GM23338 (cell line): ENCODE results near the gene CA6. TPM values are rescaled to one million over a fixed set of nuclear protein-coding genes. Genes with fewer than 3 reads are reported as not detected.
"Not testable (repeated sequence)": the region's sequence is repeated elsewhere in the genome, so short reads cannot be mapped to it uniquely, and the experiment has no call there.

Experiments
- ATAC-seq: fragments of 200-7000 bp; cut with Tn5 transposase; 3 replicates; pipeline ENCODE4 v1.9.1; 2020
- DNase-seq: peaks from one replicate; pipeline ENCODE4 v3.0.0-alpha.2; 2015; ENCODE audit warnings: low spot score
- H2AFZ ChIP-seq: fragments of 200-600 bp; sonication (generic); 2 replicates; pipeline ENCODE4 v1.8.0; 2016; ENCODE audit warnings: antibody characterized with exemption, mild to moderate bottlenecking, moderate library complexity
- H3F3A ChIP-seq: fragments of 200-600 bp; sonication (generic); replicated peaks from 2 replicates; pipeline ENCODE4 v1.8.0; 2017; ENCODE audit warnings: antibody characterized with exemption, mixed run types, low read depth
- H3K27ac ChIP-seq: fragments of 200-600 bp; sonication (generic); 2 replicates; pipeline ENCODE4 v1.6.1; 2016; ENCODE audit warnings: low read depth
- H3K27me3 ChIP-seq: fragments of 200-600 bp; sonication (generic); 2 replicates; pipeline ENCODE4 v1.8.0; 2016; ENCODE audit warnings: mild to moderate bottlenecking, mixed run types, moderate library complexity; ENCODE audit not compliant: insufficient read depth
- H3K36me3 ChIP-seq: fragments of 200-600 bp; sonication (generic); 2 replicates; pipeline ENCODE4 v1.8.0; 2016; ENCODE audit warnings: mild to moderate bottlenecking; ENCODE audit not compliant: insufficient read depth
- H3K4me1 ChIP-seq: fragments of 200-600 bp; sonication (generic); 2 replicates; pipeline ENCODE4 v1.8.0; 2016; ENCODE audit warnings: mild to moderate bottlenecking, moderate library complexity; ENCODE audit not compliant: insufficient read depth
- H3K4me2 ChIP-seq: fragments of 200-600 bp; sonication (generic); 2 replicates; pipeline ENCODE4 v1.7.1; 2017; ENCODE audit warnings: mixed run types
- H3K4me3 ChIP-seq: fragments of 200-600 bp; sonication (generic); 2 replicates; pipeline ENCODE4 v1.6.1; 2016; ENCODE audit warnings: mixed run types
- H3K79me2 ChIP-seq: fragments of 200-600 bp; sonication (generic); replicated peaks from 2 replicates; pipeline ENCODE4 v1.8.0; 2017; ENCODE audit warnings: mild to moderate bottlenecking; ENCODE audit not compliant: insufficient read depth
- H3K9me2 ChIP-seq: fragments of 200-600 bp; sonication (generic); 2 replicates; pipeline ENCODE4 v1.8.0; 2017; ENCODE audit not compliant: insufficient read depth
- H4K20me1 ChIP-seq: fragments of 200-600 bp; sonication (generic); replicated peaks from 2 replicates; pipeline ENCODE4 v1.8.0; 2017; ENCODE audit warnings: mild to moderate bottlenecking; ENCODE audit not compliant: insufficient read depth
- H3K27ac Mint-ChIP-seq: 2 replicates; pipeline ENCODE4 v1.8.0; 2020; ENCODE audit warnings: inconsistent platforms, mild to moderate bottlenecking, moderate library complexity, mixed read lengths
- H3K27me3 Mint-ChIP-seq: 3 replicates; pipeline ENCODE4 v1.8.0; 2022; ENCODE audit warnings: low read depth, mild to moderate bottlenecking, moderate library complexity, mixed read lengths, inconsistent platforms; ENCODE audit not compliant: insufficient read depth, poor library complexity
- H3K36me3 Mint-ChIP-seq: 3 replicates; pipeline ENCODE4 v1.8.0; 2021; ENCODE audit warnings: low read depth, mild to moderate bottlenecking, inconsistent platforms, moderate library complexity, mixed read lengths
- H3K4me1 Mint-ChIP-seq: 3 replicates; pipeline ENCODE4 v1.8.0; 2020; ENCODE audit warnings: mild to moderate bottlenecking, inconsistent platforms, mixed read lengths
- H3K4me3 Mint-ChIP-seq: 3 replicates; pipeline ENCODE4 v1.8.0; 2021; ENCODE audit warnings: moderate library complexity, mild to moderate bottlenecking, inconsistent platforms, mixed read lengths
- H3K9me3 Mint-ChIP-seq: 3 replicates; pipeline ENCODE4 v1.8.0; 2020; ENCODE audit warnings: moderate library complexity, mild to moderate bottlenecking, inconsistent platforms, mixed read lengths
- CREB1 ChIP-seq: fragments of 250-450 bp; sonication (Bioruptor Pico); IDR thresholded peaks from 2 replicates; pipeline ENCODE4 v1.5.0; 2020; ENCODE audit warnings: low read depth, mild to moderate bottlenecking, moderate library complexity
- EZH2phosphoT487 ChIP-seq: fragments of 200-600 bp; sonication (generic); IDR thresholded peaks from one replicate; pipeline ENCODE4 v1.8.1; 2018; ENCODE audit warnings: antibody characterized with exemption; ENCODE audit not compliant: unreplicated experiment
- JUNB ChIP-seq: IDR thresholded peaks from one replicate; pipeline ENCODE4 v1.6.1; 2016; ENCODE audit warnings: antibody characterized with exemption; ENCODE audit not compliant: unreplicated experiment
- NANOG ChIP-seq: IDR thresholded peaks from 2 replicates; pipeline ENCODE4 v1.6.1; 2016; ENCODE audit warnings: antibody characterized with exemption, borderline replicate concordance
- STAT1 ChIP-seq: IDR thresholded peaks from one replicate; pipeline ENCODE4 v1.6.1; 2016; ENCODE audit warnings: antibody characterized with exemption; ENCODE audit not compliant: unreplicated experiment
- ZNF331 ChIP-seq: fragments of 250-450 bp; sonication (Bioruptor Pico); IDR thresholded peaks from 2 replicates; pipeline ENCODE4 v1.5.0; 2020; ENCODE audit warnings: low read depth, mild to moderate bottlenecking, moderate library complexity
- polyA plus RNA-seq: library from polyadenylated mRNA; unstranded; fragments of >200 nt; fragmentation: Nextera tagmentation; extraction: Ambion mirVana; gene quantifications from 2 replicates; pipeline ENCODE4 v1.2.1, GENCODE V29; 2016
- total RNA-seq: library from RNA; depleted of rRNA; stranded (reverse); fragments of >200 nt; shearing (Covaris generic); gene quantifications from 2 replicates; pipeline ENCODE4 v1.2.3, GENCODE V29; 2014
- TF ChIP-seq, protein P1 (sequence below), 2 experiments: fragments of 200-600 bp in 1 of 2; sonication (generic) in 1 of 2; conservative IDR thresholded peaks; 2 replicates each; pipeline versions ENCODE4 v1.5.1 to v1.6.1; 2016 to 2017; ENCODE audit warnings: antibody characterized with exemption in 2 of 2, low read depth in 2 of 2, mild to moderate bottlenecking in 2 of 2, moderate library complexity in 1 of 2
- TF ChIP-seq, protein P2 (sequence below): IDR thresholded peaks from one replicate; pipeline ENCODE4 v1.6.1; 2018; ENCODE audit warnings: antibody characterized with exemption; ENCODE audit not compliant: unreplicated experiment
- TF ChIP-seq, protein P3 (sequence below): fragments of 250-450 bp; sonication (Bioruptor Pico); IDR thresholded peaks from 2 replicates; pipeline ENCODE4 v1.5.0; 2020; ENCODE audit warnings: mild to moderate bottlenecking, moderate library complexity

CA6 gene
- total and polyA plus RNA-seq, 2 experiments from 2014 or later, result not detected

DNA sequence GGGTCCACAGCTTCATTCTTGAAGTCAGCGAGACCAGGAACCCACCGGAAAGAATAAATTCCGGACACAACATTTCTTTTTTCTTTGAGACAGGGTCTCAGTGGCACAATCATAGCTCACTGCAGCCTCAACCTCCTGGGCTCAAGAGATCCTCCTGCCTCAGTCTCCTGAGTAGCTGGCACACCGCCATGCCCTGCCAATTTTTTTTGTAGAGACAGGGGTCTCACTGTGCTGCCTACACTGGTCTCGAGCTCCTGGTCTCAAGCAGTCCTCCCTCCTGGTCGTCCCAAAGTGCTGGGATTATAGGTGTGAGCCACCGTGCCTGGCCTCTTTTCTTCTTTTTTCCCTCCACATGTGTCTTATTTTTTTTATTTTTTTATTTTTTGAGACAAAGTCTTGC is 46.6 kb upstream of the CA6 start (continued):
- TF ChIP-seq EZH2phosphoT487 (no peak), STAT1 (no peak), CREB1 (CRISPR knock-in tag) (no peak), NANOG (no peak), ZNF331 (CRISPR knock-in tag) (no peak)
- TF ChIP-seq, protein P1, sequence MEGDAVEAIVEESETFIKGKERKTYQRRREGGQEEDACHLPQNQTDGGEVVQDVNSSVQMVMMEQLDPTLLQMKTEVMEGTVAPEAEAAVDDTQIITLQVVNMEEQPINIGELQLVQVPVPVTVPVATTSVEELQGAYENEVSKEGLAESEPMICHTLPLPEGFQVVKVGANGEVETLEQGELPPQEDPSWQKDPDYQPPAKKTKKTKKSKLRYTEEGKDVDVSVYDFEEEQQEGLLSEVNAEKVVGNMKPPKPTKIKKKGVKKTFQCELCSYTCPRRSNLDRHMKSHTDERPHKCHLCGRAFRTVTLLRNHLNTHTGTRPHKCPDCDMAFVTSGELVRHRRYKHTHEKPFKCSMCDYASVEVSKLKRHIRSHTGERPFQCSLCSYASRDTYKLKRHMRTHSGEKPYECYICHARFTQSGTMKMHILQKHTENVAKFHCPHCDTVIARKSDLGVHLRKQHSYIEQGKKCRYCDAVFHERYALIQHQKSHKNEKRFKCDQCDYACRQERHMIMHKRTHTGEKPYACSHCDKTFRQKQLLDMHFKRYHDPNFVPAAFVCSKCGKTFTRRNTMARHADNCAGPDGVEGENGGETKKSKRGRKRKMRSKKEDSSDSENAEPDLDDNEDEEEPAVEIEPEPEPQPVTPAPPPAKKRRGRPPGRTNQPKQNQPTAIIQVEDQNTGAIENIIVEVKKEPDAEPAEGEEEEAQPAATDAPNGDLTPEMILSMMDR (conservative IDR thresholded peaks at IDR 0.05; ENCODE audit: low read depth in 2 of 2), result no peak
- TF ChIP-seq, protein P2, sequence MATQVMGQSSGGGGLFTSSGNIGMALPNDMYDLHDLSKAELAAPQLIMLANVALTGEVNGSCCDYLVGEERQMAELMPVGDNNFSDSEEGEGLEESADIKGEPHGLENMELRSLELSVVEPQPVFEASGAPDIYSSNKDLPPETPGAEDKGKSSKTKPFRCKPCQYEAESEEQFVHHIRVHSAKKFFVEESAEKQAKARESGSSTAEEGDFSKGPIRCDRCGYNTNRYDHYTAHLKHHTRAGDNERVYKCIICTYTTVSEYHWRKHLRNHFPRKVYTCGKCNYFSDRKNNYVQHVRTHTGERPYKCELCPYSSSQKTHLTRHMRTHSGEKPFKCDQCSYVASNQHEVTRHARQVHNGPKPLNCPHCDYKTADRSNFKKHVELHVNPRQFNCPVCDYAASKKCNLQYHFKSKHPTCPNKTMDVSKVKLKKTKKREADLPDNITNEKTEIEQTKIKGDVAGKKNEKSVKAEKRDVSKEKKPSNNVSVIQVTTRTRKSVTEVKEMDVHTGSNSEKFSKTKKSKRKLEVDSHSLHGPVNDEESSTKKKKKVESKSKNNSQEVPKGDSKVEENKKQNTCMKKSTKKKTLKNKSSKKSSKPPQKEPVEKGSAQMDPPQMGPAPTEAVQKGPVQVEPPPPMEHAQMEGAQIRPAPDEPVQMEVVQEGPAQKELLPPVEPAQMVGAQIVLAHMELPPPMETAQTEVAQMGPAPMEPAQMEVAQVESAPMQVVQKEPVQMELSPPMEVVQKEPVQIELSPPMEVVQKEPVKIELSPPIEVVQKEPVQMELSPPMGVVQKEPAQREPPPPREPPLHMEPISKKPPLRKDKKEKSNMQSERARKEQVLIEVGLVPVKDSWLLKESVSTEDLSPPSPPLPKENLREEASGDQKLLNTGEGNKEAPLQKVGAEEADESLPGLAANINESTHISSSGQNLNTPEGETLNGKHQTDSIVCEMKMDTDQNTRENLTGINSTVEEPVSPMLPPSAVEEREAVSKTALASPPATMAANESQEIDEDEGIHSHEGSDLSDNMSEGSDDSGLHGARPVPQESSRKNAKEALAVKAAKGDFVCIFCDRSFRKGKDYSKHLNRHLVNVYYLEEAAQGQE, result no peak

DNA sequence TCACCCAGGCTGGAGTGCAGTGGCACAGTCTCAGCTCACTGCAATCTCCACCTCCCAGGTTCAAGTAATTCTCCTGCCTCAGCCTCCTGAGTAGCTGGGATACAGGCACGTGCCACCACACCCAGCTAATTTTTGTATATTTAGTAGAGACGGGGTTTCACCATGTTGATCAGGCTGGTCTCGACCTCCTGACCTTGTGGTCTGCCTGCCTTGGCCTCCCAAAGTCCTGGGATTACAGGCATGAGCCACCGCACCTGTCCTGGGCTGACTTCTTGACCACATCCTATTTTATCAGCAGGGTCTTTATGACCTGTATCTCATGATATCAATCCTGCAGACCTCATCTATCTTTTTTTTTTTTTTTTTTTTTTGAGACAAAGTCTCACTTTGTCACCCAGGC is 45.0 kb upstream of the CA6 start:
- not testable (repeated sequence) for H3K9me3 Mint-ChIP-seq, H3K79me2 ChIP-seq, H3K4me3 Mint-ChIP-seq, H3K9me2 ChIP-seq, H3K4me1 Mint-ChIP-seq, H3K4me2 ChIP-seq, H3K36me3 Mint-ChIP-seq, H3K27ac Mint-ChIP-seq, H3K36me3 ChIP-seq, H3K4me3 ChIP-seq, H3F3A ChIP-seq, DNase-seq, H3K27ac ChIP-seq, H3K27me3 Mint-ChIP-seq, ATAC-seq, H2AFZ ChIP-seq, H3K4me1 ChIP-seq, H3K27me3 ChIP-seq, H4K20me1 ChIP-seq

DNA sequence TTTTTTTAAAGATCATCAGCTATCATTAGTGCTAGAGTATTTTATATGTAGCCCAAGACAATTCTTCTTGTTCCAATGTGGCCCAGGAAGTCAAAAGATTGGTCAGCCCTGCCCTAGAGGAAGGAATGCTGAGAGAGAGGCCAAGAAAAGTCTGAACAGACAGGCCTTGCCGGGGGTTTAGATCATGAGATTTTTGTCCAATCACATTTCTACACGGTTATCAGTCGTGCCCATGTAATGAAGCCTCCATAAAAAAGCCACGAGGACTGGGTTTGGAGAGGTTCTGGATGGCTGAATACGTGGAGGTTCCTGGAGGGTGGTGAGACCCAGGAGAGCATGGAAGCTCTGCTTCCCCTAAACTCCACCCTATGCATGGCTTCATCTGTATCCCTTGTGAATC is 42.9 kb upstream of the CA6 start:
- no peaks in the 10 kb centered on the region for H3K79me2 ChIP-seq
- 0 out of 2 replicates have a peak, but pooled peaks cover 3% of the 10 kb centered on the region for H3K9me2 ChIP-seq
- H3K9me3 Mint-ChIP-seq, result peaks cover 9% of the 10 kb centered on the region; the same call in 1 of the 3 replicates
- H2AFZ ChIP-seq, result no peak overlapping the region
- no peaks in the 10 kb centered on the region for H3K36me3 ChIP-seq
- no peaks in the 10 kb centered on the region for H3K36me3 Mint-ChIP-seq
- no peaks in the 10 kb centered on the region for H3K4me1 ChIP-seq
- H3K4me1 Mint-ChIP-seq, result peaks cover 3% of the 10 kb centered on the region; the same call in 2 of the 3 replicates
- no peak overlapping the region for H3K27ac ChIP-seq
- no peaks in the 10 kb centered on the region for H4K20me1 ChIP-seq
- H3K27me3 ChIP-seq, result no peaks in the 10 kb centered on the region
- no peak overlapping the region for H3K4me3 Mint-ChIP-seq
- H3K4me3 ChIP-seq, result no peak overlapping the region
- peaks cover 4% of the 10 kb centered on the region for H3K27me3 Mint-ChIP-seq
- no peak for ATAC-seq
- peaks cover 5% of the 10 kb centered on the region; the same call in 1 of the 2 replicates for H3F3A ChIP-seq
- DNase-seq, result no peak
- no peak overlapping the region for H3K4me2 ChIP-seq
- no peak overlapping the region for H3K27ac Mint-ChIP-seq
- TF ChIP-seq, protein P3, sequence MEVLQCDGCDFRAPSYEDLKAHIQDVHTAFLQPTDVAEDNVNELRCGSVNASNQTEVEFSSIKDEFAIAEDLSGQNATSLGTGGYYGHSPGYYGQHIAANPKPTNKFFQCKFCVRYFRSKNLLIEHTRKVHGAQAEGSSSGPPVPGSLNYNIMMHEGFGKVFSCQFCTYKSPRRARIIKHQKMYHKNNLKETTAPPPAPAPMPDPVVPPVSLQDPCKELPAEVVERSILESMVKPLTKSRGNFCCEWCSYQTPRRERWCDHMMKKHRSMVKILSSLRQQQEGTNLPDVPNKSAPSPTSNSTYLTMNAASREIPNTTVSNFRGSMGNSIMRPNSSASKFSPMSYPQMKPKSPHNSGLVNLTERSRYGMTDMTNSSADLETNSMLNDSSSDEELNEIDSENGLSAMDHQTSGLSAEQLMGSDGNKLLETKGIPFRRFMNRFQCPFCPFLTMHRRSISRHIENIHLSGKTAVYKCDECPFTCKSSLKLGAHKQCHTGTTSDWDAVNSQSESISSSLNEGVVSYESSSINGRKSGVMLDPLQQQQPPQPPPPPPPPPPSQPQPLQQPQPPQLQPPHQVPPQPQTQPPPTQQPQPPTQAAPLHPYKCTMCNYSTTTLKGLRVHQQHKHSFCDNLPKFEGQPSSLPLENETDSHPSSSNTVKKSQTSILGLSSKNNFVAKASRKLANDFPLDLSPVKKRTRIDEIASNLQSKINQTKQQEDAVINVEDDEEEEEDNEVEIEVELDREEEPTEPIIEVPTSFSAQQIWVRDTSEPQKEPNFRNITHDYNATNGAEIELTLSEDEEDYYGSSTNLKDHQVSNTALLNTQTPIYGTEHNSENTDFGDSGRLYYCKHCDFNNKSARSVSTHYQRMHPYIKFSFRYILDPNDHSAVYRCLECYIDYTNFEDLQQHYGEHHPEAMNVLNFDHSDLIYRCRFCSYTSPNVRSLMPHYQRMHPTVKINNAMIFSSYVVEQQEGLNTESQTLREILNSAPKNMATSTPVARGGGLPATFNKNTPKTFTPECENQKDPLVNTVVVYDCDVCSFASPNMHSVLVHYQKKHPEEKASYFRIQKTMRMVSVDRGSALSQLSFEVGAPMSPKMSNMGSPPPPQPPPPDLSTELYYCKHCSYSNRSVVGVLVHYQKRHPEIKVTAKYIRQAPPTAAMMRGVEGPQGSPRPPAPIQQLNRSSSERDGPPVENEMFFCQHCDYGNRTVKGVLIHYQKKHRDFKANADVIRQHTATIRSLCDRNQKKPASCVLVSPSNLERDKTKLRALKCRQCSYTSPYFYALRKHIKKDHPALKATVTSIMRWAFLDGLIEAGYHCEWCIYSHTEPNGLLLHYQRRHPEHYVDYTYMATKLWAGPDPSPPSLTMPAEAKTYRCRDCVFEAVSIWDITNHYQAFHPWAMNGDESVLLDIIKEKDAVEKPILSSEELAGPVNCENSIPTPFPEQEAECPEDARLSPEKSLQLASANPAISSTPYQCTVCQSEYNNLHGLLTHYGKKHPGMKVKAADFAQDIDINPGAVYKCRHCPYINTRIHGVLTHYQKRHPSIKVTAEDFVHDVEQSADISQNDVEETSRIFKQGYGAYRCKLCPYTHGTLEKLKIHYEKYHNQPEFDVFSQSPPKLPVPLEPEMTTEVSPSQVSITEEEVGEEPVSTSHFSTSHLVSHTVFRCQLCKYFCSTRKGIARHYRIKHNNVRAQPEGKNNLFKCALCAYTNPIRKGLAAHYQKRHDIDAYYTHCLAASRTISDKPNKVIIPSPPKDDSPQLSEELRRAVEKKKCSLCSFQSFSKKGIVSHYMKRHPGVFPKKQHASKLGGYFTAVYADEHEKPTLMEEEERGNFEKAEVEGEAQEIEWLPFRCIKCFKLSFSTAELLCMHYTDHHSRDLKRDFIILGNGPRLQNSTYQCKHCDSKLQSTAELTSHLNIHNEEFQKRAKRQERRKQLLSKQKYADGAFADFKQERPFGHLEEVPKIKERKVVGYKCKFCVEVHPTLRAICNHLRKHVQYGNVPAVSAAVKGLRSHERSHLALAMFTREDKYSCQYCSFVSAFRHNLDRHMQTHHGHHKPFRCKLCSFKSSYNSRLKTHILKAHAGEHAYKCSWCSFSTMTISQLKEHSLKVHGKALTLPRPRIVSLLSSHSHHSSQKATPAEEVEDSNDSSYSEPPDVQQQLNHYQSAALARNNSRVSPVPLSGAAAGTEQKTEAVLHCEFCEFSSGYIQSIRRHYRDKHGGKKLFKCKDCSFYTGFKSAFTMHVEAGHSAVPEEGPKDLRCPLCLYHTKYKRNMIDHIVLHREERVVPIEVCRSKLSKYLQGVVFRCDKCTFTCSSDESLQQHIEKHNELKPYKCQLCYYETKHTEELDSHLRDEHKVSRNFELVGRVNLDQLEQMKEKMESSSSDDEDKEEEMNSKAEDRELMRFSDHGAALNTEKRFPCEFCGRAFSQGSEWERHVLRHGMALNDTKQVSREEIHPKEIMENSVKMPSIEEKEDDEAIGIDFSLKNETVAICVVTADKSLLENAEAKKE (CRISPR knock-in tag), result no peak
- TF ChIP-seq JUNB (no peak), EZH2phosphoT487 (no peak), ZNF331 (CRISPR knock-in tag) (no peak)
